ENCODE data around the gene COL2A1.

The COL2A1 gene

DNA sequence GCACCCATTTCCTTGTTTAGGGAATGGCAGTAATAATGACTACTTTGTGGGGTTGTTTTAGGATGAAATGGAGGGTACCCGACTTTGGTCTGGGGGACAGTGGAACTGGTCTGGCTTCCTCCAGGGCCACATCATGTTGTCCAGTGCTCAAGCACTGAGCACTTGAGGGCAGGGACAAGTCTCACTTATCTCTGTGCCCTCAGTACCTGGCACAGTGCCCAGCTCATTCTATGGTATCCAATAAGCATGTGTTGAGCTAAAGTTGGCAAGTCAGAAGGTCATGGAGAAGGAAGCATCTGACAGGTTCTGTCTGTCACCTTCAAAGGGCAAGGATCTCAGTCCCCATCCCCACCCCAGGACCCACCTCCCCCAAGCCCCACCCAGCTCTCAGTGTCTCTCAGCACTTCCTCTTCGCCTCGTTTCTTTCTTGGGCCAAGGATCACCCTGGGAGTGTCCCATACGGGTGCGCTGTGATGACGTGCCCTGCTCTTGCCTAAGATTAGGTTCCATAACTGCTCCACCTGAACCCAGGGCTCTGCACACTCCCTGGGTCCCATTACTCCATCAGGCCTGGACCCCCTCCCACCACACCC is 65.2 kb downstream of the COL2A1 start:
- H3K4me3 ChIP-seq (ENCODE audit: low read length) = no peak overlapping the region
- no peak for TF ChIP-seq ZNF274 (IDR thresholded peaks at IDR 0.05; ENCODE audit: low read depth, low read length)

DNA sequence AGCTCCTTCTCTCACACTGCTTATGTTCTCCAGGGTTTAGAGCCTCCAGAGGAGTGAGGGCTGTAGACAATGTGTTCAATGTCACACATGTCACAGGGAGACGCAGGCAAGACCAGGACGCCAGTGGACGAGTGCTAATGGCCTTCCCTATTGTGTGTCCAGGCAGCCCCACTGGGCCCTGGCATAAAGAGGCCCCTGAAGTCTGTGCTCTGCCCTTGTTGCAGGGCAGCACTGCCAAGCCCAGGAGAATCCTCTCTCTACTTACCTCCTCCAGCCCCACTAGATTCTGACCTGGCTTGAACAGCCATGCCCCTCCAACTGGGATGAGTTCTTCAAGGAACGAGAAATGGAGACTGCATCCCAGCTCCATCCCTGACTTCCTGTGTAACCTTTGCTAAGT is 65.7 kb downstream of the COL2A1 start:
- TF ChIP-seq ZNF274 (IDR thresholded peaks at IDR 0.05; ENCODE audit: low read depth, low read length) = no peak
- H3K4me3 ChIP-seq (ENCODE audit: low read length) = no peak overlapping the region

DNA sequence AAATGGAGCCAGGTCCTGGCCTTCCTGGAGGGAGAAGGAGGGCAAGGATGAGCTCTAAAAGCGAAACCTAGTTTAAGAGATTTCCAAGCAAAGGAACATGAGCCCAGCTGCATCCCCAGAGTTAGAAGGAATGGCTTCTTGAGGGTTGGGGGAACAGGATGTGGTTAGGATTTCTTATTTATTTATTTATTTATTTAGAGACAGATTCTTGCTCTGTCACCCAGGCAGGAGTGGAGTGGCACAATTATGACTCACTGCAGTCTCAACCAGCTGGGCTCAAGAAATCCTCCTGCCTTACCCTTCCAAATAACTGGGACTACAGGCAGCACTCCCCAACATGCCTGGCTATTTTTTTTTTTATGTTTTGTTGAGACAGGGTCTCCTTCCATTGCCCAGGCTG is 66.2 kb downstream of the COL2A1 start:
- H3K4me3 ChIP-seq (ENCODE audit: low read length) = no peak overlapping the region
- TF ChIP-seq ZNF274 (IDR thresholded peaks at IDR 0.05; ENCODE audit: low read depth, low read length) = no peak

DNA sequence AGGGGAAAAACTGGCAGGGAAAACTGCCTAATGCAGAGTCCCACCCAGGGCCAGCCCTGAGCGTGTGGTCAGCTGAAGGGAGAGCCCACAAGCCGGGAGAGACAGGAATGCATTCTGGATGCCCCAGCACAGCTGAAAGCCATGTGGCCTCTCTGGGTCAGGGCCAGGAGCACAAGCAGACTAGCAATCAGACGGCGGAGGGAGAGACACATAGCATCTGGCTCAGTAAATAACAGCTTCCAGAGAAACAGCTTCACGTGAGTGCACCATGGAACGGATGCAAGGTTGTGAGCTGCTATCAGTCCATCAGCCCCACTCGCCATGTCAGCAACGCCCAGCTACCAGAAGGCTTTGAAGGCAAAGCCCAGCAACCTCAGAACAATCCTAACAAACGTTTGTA is 69.1 kb downstream of the COL2A1 start:
- no peak for TF ChIP-seq ZNF274 (IDR thresholded peaks at IDR 0.05; ENCODE audit: low read depth, low read length)
- no peak overlapping the region for H3K4me3 ChIP-seq (ENCODE audit: low read length)

DNA sequence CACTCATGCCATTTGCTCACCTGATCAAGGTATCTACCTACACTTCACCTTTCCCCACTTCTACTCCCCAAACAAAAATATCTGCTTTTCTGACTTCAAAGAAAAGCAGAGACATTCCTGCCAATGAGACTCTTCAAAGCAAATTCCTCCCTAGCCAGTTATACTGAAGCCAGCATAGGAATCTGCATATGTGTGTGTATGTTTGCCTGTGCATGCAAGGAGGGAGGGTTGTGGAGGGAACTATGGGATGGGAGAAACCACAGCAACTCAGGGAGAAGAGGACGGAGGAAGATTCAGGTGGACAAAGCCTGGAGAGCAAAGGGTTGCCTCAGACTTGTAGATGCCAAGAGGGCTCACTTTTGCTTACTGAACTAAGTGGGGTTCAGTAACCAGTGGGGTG is 73.1 kb downstream of the COL2A1 start:
- TF ChIP-seq ZNF274 (IDR thresholded peaks at IDR 0.05; ENCODE audit: low read depth, low read length) = no peak
- H3K4me3 ChIP-seq (ENCODE audit: low read length) = no peak overlapping the region

DNA sequence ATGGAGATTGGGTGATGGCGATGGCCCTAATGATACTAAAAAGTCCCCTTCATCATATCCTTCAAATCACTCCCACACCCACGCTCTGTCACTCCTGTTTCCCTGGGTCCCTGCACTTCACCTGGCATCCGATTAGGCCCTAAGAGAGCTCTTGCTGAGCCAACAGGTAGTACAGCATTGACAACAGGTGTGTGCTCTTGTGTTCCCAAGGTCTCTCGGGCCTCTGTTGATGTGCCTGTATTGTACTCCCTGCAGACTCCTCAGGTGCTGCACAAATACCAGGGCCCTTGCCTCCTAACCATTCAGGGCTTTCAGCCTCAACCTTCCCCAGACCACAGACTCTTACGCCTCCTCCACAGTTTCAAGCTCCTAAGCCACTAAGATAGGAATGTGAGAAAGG is 73.6 kb downstream of the COL2A1 start:
- no peak for TF ChIP-seq ZNF274 (IDR thresholded peaks at IDR 0.05; ENCODE audit: low read depth, low read length)
- no peak overlapping the region for H3K4me3 ChIP-seq (ENCODE audit: low read length)

DNA sequence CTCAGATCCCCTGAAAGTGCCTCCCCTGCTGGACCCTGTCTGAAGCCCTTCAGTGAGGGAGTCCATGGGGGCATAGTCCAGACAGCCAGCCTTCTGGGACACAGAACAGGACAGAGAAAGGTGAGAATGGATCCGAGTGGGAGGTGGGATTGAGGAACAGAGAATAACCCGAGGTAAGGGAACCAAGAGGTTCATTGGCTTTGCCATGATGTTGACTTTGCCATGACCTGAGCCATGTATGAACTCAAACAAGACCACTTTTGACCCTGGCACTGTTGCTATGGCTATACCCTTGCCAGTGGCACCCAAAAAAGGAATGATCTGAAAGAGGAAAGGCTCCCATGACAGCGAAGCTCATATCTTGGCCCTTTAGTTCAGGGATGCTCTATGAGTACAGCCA is 76.9 kb downstream of the COL2A1 start:
- no peak overlapping the region for H3K4me3 ChIP-seq (ENCODE audit: low read length)
- TF ChIP-seq ZNF274 (IDR thresholded peaks at IDR 0.05; ENCODE audit: low read depth, low read length) = no peak

All from GM08714 (cell line).